ENCODE measurements around the gene NR3C1. TPM values are rescaled to one million over a fixed set of nuclear protein-coding genes. Genes with fewer than 3 reads are reported as not detected.

The NR3C1 gene
- total RNA-seq, 3 donors from 2014 or later (not counting 1 experiment from before 2014, with no cell fraction given) = 147 to 168 (median 165) TPM

- 78% methylated on average over 2 of the region's 2 CpGs for WGBS (ENCODE audit: insufficient coverage)
- Histone ChIP-seq H3K4me3 (ENCODE audit: low read length) (peak overlapping the region; percentile 14), H3K9me3 (ENCODE audit: control insufficient read depth, insufficient read depth, low read length) (no peaks in the 10 kb centered on the region), H3K4me1 (ENCODE audit: control insufficient read depth, insufficient read depth, low read length) (peaks cover 16% of the 10 kb centered on the region), H3K27ac (ENCODE audit: low read length) (no peak overlapping the region), H3K27me3 (ENCODE audit: control insufficient read depth, insufficient read depth, low read length) (no peaks in the 10 kb centered on the region), H3K36me3 (ENCODE audit: control insufficient read depth, insufficient read depth, low read length) (peaks cover 22% of the 10 kb centered on the region)
- H3K27ac Mint-ChIP-seq = peak overlapping the region in 1 of 2 donors; percentile 74
- no peak for TF ChIP-seq CTCF (IDR thresholded peaks at IDR 0.05)
- H3K4me3 Mint-ChIP-seq = peak overlapping the region; percentile 97
- ATAC-seq = no peak
- no peak for DNase-seq
- intact Hi-C loops (cut with micrococcal nuclease) = loop anchor here (5.0 kb wide), 1 partner anchor 46 kb away; no protein-coding TSS in a partner anchor
- peaks cover 74 to 81% of the 10 kb centered on the region in 2 donors for H3K4me1 Mint-ChIP-seq
- H3K36me3 Mint-ChIP-seq = no peaks in the 10 kb centered on the region
- H3K9me3 Mint-ChIP-seq = no peaks in the 10 kb centered on the region
- H3K27me3 Mint-ChIP-seq (ENCODE audit: low read depth in 2 of 2) = no peaks in the 10 kb centered on the region
Measured at GRCh38 chr5:143398053-143398355, 5.5 kb downstream of the NR3C1 start.

GRCh38 chr5:143397302-143398052 lies 6.0 kb downstream of the NR3C1 start:
- H3K27me3 ChIP-seq (ENCODE audit: control insufficient read depth, insufficient read depth, low read length) = no peaks in the 10 kb centered on the region
- Mint-ChIP-seq H3K36me3 (no peaks in the 10 kb centered on the region), H3K27me3 (ENCODE audit: low read depth in 2 of 2) (no peaks in the 10 kb centered on the region), H3K4me3 (peak overlapping the region; percentile 97), H3K4me1 (peaks cover 80 to 86% of the 10 kb centered on the region in 2 donors), H3K9me3 (no peaks in the 10 kb centered on the region), H3K27ac (peak overlapping the region in 1 of 2 donors; percentile 74)
- H3K36me3 ChIP-seq (ENCODE audit: control insufficient read depth, insufficient read depth, low read length) = peaks cover 22% of the 10 kb centered on the region
- no peak for DNase-seq
- H3K9me3 ChIP-seq (ENCODE audit: control insufficient read depth, insufficient read depth, low read length) = no peaks in the 10 kb centered on the region
- peak overlapping the region; percentile 14 for H3K4me3 ChIP-seq (ENCODE audit: low read length)
- peaks cover 16% of the 10 kb centered on the region for H3K4me1 ChIP-seq (ENCODE audit: control insufficient read depth, insufficient read depth, low read length)
- intact Hi-C loops (cut with micrococcal nuclease) = loop anchor here (5.0 kb wide), 1 partner anchor 45 kb away; no protein-coding TSS in a partner anchor
- no peak overlapping the region for H3K27ac ChIP-seq (ENCODE audit: low read length)
- WGBS (ENCODE audit: insufficient coverage) = no CpG with 5 or more reads among the region's 2 CpGs
- no peak for TF ChIP-seq CTCF (IDR thresholded peaks at IDR 0.05)
- ATAC-seq = no peak

- Mint-ChIP-seq H3K27ac (peak overlapping the region; percentile 74 to 78), H3K9me3 (no peaks in the 10 kb centered on the region), H3K4me1 (peaks cover 76 to 83% of the 10 kb centered on the region in 2 donors), H3K27me3 (ENCODE audit: low read depth in 2 of 2) (no peaks in the 10 kb centered on the region), H3K4me3 (peak overlapping the region; percentile 97), H3K36me3 (no peaks in the 10 kb centered on the region)
- TF ChIP-seq CTCF (IDR thresholded peaks at IDR 0.05) = no peak
- Histone ChIP-seq H3K36me3 (ENCODE audit: control insufficient read depth, insufficient read depth, low read length) (peaks cover 22% of the 10 kb centered on the region), H3K27me3 (ENCODE audit: control insufficient read depth, insufficient read depth, low read length) (no peaks in the 10 kb centered on the region), H3K9me3 (ENCODE audit: control insufficient read depth, insufficient read depth, low read length) (no peaks in the 10 kb centered on the region), H3K27ac (ENCODE audit: low read length) (no peak overlapping the region), H3K4me1 (ENCODE audit: control insufficient read depth, insufficient read depth, low read length) (peaks cover 21% of the 10 kb centered on the region), H3K4me3 (ENCODE audit: low read length) (peak overlapping the region; percentile 10)
- no peak for DNase-seq
- ATAC-seq = no peak
- intact Hi-C loops (cut with micrococcal nuclease) = loop anchor here (5.0 kb wide), 1 partner anchor 44 kb away; no protein-coding TSS in a partner anchor
- 62% methylated on average over 5 of the region's 5 CpGs for WGBS (ENCODE audit: insufficient coverage)
Measured at GRCh38 chr5:143396353-143396940, 7.0 kb downstream of the NR3C1 start.

All from natural killer cell (primary cell).